HEK293 (cell line): ENCODE measurements around the gene PRKACB.

Source experiments
- CTCF ChIA-PET: fragments of 350-600 bp; formaldehyde crosslinking; extraction: SDS; loops from one replicate; lab custom pipeline; 2021; ENCODE audit warnings: antibody characterized with exemption; lab: Yijun Ruan, JAX
- POLR2A ChIA-PET: fragments of 300-600 bp; formaldehyde crosslinking; extraction: SDS; loops from one replicate; lab custom pipeline; 2020; ENCODE audit warnings: antibody characterized with exemption, inconsistent platforms; lab: Yijun Ruan, JAX
- H3K27ac ChIP-seq: fragments of 200-500 bp; sonication (Bioruptor generic); 2 replicates; pipeline ENCODE4 v1.5.1; 2014; ENCODE audit warnings: low read depth, low read length, control low read depth, inconsistent platforms; ENCODE audit errors: extremely low read depth
- H3K36me3 ChIP-seq, 2 experiments: fragments of 200-500 bp in 1 of 2; sonication (Bioruptor generic) in 1 of 2; 1 replicate in 1 of 2; 2 replicates in 1 of 2; pipeline ENCODE4 v1.5.1; 2014 to 2017; ENCODE audit warnings: inconsistent platforms in 2 of 2, low read length in 2 of 2; ENCODE audit not compliant: control insufficient read depth in 2 of 2, insufficient read depth in 1 of 2
- H3K4me1 ChIP-seq: fragments of 200-500 bp; sonication (Bioruptor generic); 2 replicates; pipeline ENCODE4 v1.5.1; 2014; ENCODE audit warnings: mild to moderate bottlenecking, low read length, inconsistent platforms; ENCODE audit not compliant: control insufficient read depth, insufficient read depth
- H3K4me3 ChIP-seq: 2 replicates; pipeline ENCODE4 v1.5.1; 2011; ENCODE audit warnings: low read depth, mild to moderate bottlenecking, control low read depth, low read length, moderate library complexity
- H3K9me3 ChIP-seq: fragments of 200-500 bp; sonication (Bioruptor generic); 2 replicates; pipeline ENCODE4 v1.5.1; 2014; ENCODE audit warnings: low read depth, low read length, inconsistent platforms; ENCODE audit not compliant: control insufficient read depth, insufficient read depth
- HOXC10 ChIP-seq: sonication (generic); formaldehyde crosslinking; IDR thresholded peaks from 2 replicates; pipeline ENCODE4 v1.8.1; 2023; ENCODE audit warnings: mild to moderate bottlenecking, missing genetic modification reagents
- INSM2 ChIP-seq: fragments of 450-650 bp; formaldehyde crosslinking; IDR thresholded peaks from 2 replicates; pipeline ENCODE4 v1.5.1; 2016; ENCODE audit warnings: missing biosample characterization, missing genetic modification characterization
- KLF10 ChIP-seq: fragments of 450-650 bp; IDR thresholded peaks from 2 replicates; pipeline ENCODE4 v1.5.1; 2018; ENCODE audit warnings: missing biosample characterization, mild to moderate bottlenecking, missing genetic modification characterization
- SCRT1 ChIP-seq: fragments of 450-650 bp; formaldehyde crosslinking; IDR thresholded peaks from 2 replicates; pipeline ENCODE4 v1.5.1; 2016; ENCODE audit warnings: missing biosample characterization, missing genetic modification characterization, borderline replicate concordance
- SP3 ChIP-seq: fragments of 450-650 bp; formaldehyde crosslinking; IDR thresholded peaks from 2 replicates; pipeline ENCODE4 v1.5.1; 2016; ENCODE audit warnings: missing biosample characterization, missing genetic modification characterization
- TCF7L2 ChIP-seq: IDR thresholded peaks from 2 replicates; pipeline ENCODE4 v1.6.1; 2011; ENCODE audit warnings: low read depth, mild to moderate bottlenecking, inconsistent platforms, low read length, moderate library complexity, borderline replicate concordance
- ZNF24 ChIP-seq: fragments of 450-650 bp; formaldehyde crosslinking; IDR thresholded peaks from 2 replicates; pipeline ENCODE4 v1.5.1; 2016; ENCODE audit warnings: missing biosample characterization, missing genetic modification characterization
- ZNF423 ChIP-seq: fragments of 450-650 bp; formaldehyde crosslinking; IDR thresholded peaks from 2 replicates; pipeline ENCODE4 v1.5.1; 2016; ENCODE audit warnings: missing biosample characterization, missing genetic modification characterization
- ZNF521 ChIP-seq: fragments of 450-650 bp; formaldehyde crosslinking; IDR thresholded peaks from 2 replicates; pipeline ENCODE4 v1.5.1; 2017; ENCODE audit warnings: missing biosample characterization, mild to moderate bottlenecking, missing genetic modification characterization
- ZNF610 ChIP-seq: fragments of 450-650 bp; formaldehyde crosslinking; IDR thresholded peaks from 2 replicates; pipeline ENCODE4 v1.5.1; 2016; ENCODE audit warnings: missing biosample characterization, missing genetic modification characterization, borderline replicate concordance
- TF ChIP-seq, protein P1 (sequence below): fragments of 450-650 bp; formaldehyde crosslinking; IDR thresholded peaks from 2 replicates; pipeline ENCODE4 v1.5.1; 2016; ENCODE audit warnings: missing biosample characterization, missing genetic modification characterization
- TF ChIP-seq, protein P2 (sequence below): fragments of 450-650 bp; formaldehyde crosslinking; conservative IDR thresholded peaks from 2 replicates; pipeline ENCODE4 v1.5.1; 2016; ENCODE audit warnings: low read depth, missing biosample characterization, missing genetic modification characterization
- TF ChIP-seq, protein P3 (sequence below): fragments of 450-650 bp; formaldehyde crosslinking; IDR thresholded peaks from 2 replicates; pipeline ENCODE4 v1.5.1; 2016; ENCODE audit warnings: missing biosample characterization, missing genetic modification characterization

Gene PRKACB

GRCh38 chr1:84110629-84111028 is 33.4 kb upstream of the PRKACB start (continued):
- TF ChIP-seq, protein P1, sequence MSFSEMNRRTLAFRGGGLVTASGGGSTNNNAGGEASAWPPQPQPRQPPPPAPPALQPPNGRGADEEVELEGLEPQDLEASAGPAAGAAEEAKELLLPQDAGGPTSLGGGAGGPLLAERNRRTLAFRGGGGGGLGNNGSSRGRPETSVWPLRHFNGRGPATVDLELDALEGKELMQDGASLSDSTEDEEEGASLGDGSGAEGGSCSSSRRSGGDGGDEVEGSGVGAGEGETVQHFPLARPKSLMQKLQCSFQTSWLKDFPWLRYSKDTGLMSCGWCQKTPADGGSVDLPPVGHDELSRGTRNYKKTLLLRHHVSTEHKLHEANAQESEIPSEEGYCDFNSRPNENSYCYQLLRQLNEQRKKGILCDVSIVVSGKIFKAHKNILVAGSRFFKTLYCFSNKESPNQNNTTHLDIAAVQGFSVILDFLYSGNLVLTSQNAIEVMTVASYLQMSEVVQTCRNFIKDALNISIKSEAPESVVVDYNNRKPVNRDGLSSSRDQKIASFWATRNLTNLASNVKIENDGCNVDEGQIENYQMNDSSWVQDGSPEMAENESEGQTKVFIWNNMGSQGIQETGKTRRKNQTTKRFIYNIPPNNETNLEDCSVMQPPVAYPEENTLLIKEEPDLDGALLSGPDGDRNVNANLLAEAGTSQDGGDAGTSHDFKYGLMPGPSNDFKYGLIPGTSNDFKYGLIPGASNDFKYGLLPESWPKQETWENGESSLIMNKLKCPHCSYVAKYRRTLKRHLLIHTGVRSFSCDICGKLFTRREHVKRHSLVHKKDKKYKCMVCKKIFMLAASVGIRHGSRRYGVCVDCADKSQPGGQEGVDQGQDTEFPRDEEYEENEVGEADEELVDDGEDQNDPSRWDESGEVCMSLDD, result no peak

GRCh38 chr1:84116558-84116957 is 27.5 kb upstream of the PRKACB start:
- ChIA-PET POLR2A (no interaction called here), CTCF (interaction anchor here (0.7 kb wide), 2 partner anchors 270 to 563 kb away, joined by 4 to 6 read pairs; no protein-coding TSS in a partner anchor)
- H3K4me3 ChIP-seq, result no peak overlapping the region
- no peaks in the 10 kb centered on the region for H3K9me3 ChIP-seq
- no peak overlapping the region for H3K27ac ChIP-seq
- TF ChIP-seq SP3 (tag by site-specific recombination), result no peak
- TF ChIP-seq, protein P2, sequence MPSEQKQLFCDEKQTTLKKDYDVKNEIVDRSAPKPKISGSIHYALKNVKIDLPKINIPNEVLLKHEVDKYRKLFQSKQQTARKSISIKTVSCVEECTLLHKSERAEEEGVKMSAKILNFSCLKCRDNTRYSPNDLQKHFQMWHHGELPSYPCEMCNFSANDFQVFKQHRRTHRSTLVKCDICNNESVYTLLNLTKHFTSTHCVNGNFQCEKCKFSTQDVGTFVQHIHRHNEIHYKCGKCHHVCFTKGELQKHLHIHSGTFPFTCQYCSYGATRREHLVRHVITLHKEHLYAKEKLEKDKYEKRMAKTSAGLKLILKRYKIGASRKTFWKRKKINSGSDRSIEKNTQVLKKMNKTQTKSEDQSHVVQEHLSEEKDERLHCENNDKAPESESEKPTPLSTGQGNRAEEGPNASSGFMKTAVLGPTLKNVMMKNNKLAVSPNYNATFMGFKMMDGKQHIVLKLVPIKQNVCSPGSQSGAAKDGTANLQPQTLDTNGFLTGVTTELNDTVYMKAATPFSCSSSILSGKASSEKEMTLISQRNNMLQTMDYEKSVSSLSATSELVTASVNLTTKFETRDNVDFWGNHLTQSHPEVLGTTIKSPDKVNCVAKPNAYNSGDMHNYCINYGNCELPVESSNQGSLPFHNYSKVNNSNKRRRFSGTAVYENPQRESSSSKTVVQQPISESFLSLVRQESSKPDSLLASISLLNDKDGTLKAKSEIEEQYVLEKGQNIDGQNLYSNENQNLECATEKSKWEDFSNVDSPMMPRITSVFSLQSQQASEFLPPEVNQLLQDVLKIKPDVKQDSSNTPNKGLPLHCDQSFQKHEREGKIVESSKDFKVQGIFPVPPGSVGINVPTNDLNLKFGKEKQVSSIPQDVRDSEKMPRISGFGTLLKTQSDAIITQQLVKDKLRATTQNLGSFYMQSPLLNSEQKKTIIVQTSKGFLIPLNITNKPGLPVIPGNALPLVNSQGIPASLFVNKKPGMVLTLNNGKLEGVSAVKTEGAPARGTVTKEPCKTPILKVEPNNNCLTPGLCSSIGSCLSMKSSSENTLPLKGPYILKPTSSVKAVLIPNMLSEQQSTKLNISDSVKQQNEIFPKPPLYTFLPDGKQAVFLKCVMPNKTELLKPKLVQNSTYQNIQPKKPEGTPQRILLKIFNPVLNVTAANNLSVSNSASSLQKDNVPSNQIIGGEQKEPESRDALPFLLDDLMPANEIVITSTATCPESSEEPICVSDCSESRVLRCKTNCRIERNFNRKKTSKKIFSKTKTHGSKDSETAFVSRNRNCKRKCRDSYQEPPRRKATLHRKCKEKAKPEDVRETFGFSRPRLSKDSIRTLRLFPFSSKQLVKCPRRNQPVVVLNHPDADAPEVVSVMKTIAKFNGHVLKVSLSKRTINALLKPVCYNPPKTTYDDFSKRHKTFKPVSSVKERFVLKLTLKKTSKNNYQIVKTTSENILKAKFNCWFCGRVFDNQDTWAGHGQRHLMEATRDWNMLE (tag by site-specific recombination), result no peak
- TF ChIP-seq, all 188 proteins: peak for 0
- H3K4me1 ChIP-seq, result 0 out of 2 replicates have a peak, but pooled peaks cover under 1% of the 10 kb centered on the region
- H3K36me3 ChIP-seq, result no peaks in the 10 kb centered on the region

DNA sequence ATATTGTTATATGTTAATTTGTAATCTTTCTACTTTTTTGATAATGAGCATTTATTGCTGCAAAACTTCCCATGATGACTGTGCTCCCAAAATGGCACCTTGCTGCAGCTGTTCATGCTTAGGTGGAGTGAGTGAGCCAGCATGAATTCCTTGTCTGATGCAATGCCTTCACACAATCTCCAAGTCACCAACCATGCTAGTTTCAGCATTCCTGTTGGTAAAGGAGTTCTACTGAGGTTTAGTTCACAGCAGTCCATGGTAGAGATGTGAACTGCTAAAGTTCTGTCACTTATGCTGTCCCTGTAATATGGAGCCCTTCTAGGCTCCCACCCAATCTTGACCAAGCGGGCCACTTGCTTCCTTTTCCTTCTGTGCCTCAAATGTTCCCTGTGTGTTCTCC is 26.2 kb upstream of the PRKACB start:
- peaks cover 6% of the 10 kb centered on the region; the same call in 1 of the 2 replicates for H3K4me1 ChIP-seq
- no peaks in the 10 kb centered on the region for H3K9me3 ChIP-seq
- no peak overlapping the region for H3K4me3 ChIP-seq
- CTCF ChIA-PET, result no interaction called here
- H3K27ac ChIP-seq, result no peak overlapping the region
- POLR2A ChIA-PET, result no interaction called here
- TF ChIP-seq TCF7L2, result no peak
- no peak for TF ChIP-seq ZNF521 (tag by site-specific recombination)
- TF ChIP-seq HOXC10 (CRISPR knock-in tag), result no peak
- no peak for TF ChIP-seq KLF10
- TF ChIP-seq INSM2, result no peak
- TF ChIP-seq ZNF610 (tag by site-specific recombination), result no peak
- no peak for TF ChIP-seq ZNF423 (tag by site-specific recombination)
- TF ChIP-seq, protein P3, sequence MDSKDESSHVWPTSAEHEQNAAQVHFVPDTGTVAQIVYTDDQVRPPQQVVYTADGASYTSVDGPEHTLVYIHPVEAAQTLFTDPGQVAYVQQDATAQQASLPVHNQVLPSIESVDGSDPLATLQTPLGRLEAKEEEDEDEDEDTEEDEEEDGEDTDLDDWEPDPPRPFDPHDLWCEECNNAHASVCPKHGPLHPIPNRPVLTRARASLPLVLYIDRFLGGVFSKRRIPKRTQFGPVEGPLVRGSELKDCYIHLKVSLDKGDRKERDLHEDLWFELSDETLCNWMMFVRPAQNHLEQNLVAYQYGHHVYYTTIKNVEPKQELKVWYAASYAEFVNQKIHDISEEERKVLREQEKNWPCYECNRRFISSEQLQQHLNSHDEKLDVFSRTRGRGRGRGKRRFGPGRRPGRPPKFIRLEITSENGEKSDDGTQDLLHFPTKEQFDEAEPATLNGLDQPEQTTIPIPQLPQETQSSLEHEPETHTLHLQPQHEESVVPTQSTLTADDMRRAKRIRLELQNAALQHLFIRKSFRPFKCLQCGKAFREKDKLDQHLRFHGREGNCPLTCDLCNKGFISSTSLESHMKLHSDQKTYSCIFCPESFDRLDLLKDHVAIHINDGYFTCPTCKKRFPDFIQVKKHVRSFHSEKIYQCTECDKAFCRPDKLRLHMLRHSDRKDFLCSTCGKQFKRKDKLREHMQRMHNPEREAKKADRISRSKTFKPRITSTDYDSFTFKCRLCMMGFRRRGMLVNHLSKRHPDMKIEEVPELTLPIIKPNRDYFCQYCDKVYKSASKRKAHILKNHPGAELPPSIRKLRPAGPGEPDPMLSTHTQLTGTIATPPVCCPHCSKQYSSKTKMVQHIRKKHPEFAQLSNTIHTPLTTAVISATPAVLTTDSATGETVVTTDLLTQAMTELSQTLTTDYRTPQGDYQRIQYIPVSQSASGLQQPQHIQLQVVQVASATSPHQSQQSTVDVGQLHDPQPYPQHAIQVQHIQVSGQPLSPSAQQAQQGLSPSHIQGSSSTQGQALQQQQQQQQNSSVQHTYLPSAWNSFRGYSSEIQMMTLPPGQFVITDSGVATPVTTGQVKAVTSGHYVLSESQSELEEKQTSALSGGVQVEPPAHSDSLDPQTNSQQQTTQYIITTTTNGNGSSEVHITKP (tag by site-specific recombination), result no peak
- TF ChIP-seq ZNF24 (tag by site-specific recombination), result no peak
- TF ChIP-seq SCRT1 (tag by site-specific recombination), result no peak
- no peaks in the 10 kb centered on the region for H3K36me3 ChIP-seq
